Type B pancreatic cell (in vitro differentiated cells): Measurements from ENCODE around the gene SLC43A2. TPM values are rescaled to one million over a fixed set of nuclear protein-coding genes. Genes with fewer than 3 reads are reported as not detected.

Experiments
- DNase-seq: peaks from one replicate; pipeline ENCODE4 v3.0.0; 2021; ENCODE audit warnings: mixed read lengths; ENCODE audit not compliant: unreplicated experiment; ENCODE audit errors: extremely low spot score
- H3K27ac Mint-ChIP-seq: 2 replicates; pipeline ENCODE4 v1.8.0; 2021; ENCODE audit warnings: mild to moderate bottlenecking, mixed read lengths
- H3K27me3 Mint-ChIP-seq: 2 replicates; pipeline ENCODE4 v1.8.0; 2021; ENCODE audit warnings: mixed read lengths
- H3K36me3 Mint-ChIP-seq: 2 replicates; pipeline ENCODE4 v1.8.0; 2021; ENCODE audit warnings: mixed read lengths
- H3K4me1 Mint-ChIP-seq: one replicate; pipeline ENCODE4 v1.8.0; 2021; ENCODE audit warnings: mixed read lengths; ENCODE audit not compliant: unreplicated experiment
- H3K4me3 Mint-ChIP-seq: 2 replicates; pipeline ENCODE4 v1.8.0; 2021; ENCODE audit warnings: mild to moderate bottlenecking, mixed read lengths
- H3K9me3 Mint-ChIP-seq: 2 replicates; pipeline ENCODE4 v1.8.0; 2021; ENCODE audit warnings: mixed read lengths
- CTCF ChIP-seq: fragments of 200-600 bp; sonication (generic); conservative IDR thresholded peaks from 2 replicates; pipeline ENCODE4 v1.5.0; 2021; ENCODE audit warnings: antibody characterized with exemption, mild to moderate bottlenecking
- total RNA-seq: library from RNA; stranded (reverse); gene quantifications from 2 replicates; pipeline ENCODE4 v1.2.1, GENCODE V29; 2021; ENCODE audit warnings: low replicate concordance

Gene SLC43A2
- total RNA-seq, 1 donor from 2014 or later = 23.5 TPM

- Mint-ChIP-seq H3K9me3 (no peaks in the 10 kb centered on the region), H3K36me3 (no peaks in the 10 kb centered on the region), H3K27ac (no peak overlapping the region)
These were observed 106.0 kb downstream of the SLC43A2 start for GRCh38 chr17:1522626-1523025.

GRCh38 chr17:1521086-1521640 is 107.5 kb downstream of the SLC43A2 start:
- no peaks in the 10 kb centered on the region for H3K36me3 Mint-ChIP-seq
- H3K4me3 Mint-ChIP-seq = no peak overlapping the region
- H3K27ac Mint-ChIP-seq = peak overlapping the region; percentile 13
- H3K4me1 Mint-ChIP-seq = no peaks in the 10 kb centered on the region
- H3K9me3 Mint-ChIP-seq = no peaks in the 10 kb centered on the region
- H3K27me3 Mint-ChIP-seq = no peaks in the 10 kb centered on the region
- no peak for TF ChIP-seq CTCF
- no peak for DNase-seq

More at GRCh38 chr17:1522626-1523025, 106.0 kb downstream of the SLC43A2 start:
- Mint-ChIP-seq H3K27me3 (no peaks in the 10 kb centered on the region), H3K4me3 (no peak overlapping the region), H3K4me1 (no peaks in the 10 kb centered on the region)
- no peak for TF ChIP-seq CTCF
- no peak for DNase-seq

GRCh38 chr17:1519678-1520077 is 109.0 kb downstream of the SLC43A2 start:
- DNase-seq = no peak
- Mint-ChIP-seq H3K27me3 (no peaks in the 10 kb centered on the region), H3K4me3 (peak overlapping the region; percentile 46), H3K36me3 (no peaks in the 10 kb centered on the region), H3K27ac (no peak overlapping the region), H3K9me3 (no peaks in the 10 kb centered on the region), H3K4me1 (peaks cover 8% of the 10 kb centered on the region)
- TF ChIP-seq CTCF = no peak

Other genes with a start within 250 kb of the SLC43A2 start
- 674 and 773 TPM in 2 replicates for gene YWHAE, start 228.6 kb downstream of the SLC43A2 start, total RNA-seq
- 49.5 and 53.6 TPM in 2 replicates for gene CRK, start 172.6 kb downstream of the SLC43A2 start, total RNA-seq
- gene MYO1C, start 136.1 kb downstream of the SLC43A2 start, total RNA-seq = 73.6 and 132 TPM in 2 replicates
- gene INPP5K, start 112.2 kb downstream of the SLC43A2 start, total RNA-seq = 21.2 and 29.7 TPM in 2 replicates
- 64.5 and 76.1 TPM in 2 replicates for gene PITPNA, start 66.0 kb downstream of the SLC43A2 start, total RNA-seq
- 0.97 and 1.3 TPM in 2 replicates for gene SCARF1, start 16.9 kb upstream of the SLC43A2 start, total RNA-seq
- gene RILP, start 21.0 kb upstream of the SLC43A2 start, total RNA-seq = 5.9 and 6.4 TPM in 2 replicates
- gene PRPF8, start 56.0 kb upstream of the SLC43A2 start, total RNA-seq = 277 and 321 TPM in 2 replicates
- gene TLCD2, start 81.5 kb upstream of the SLC43A2 start, total RNA-seq = 4.0 and 4.3 TPM in 2 replicates
- 14.5 and 16.0 TPM in 2 replicates for gene WDR81, start 95.9 kb upstream of the SLC43A2 start, total RNA-seq
- 28.3 and 36.3 TPM in 2 replicates for gene SERPINF2, start 114.0 kb upstream of the SLC43A2 start, total RNA-seq
- gene SERPINF1, start 133.2 kb upstream of the SLC43A2 start, total RNA-seq = 9.6 and 98.8 TPM in 2 replicates
- 18.0 and 22.5 TPM in 2 replicates for gene SMYD4, start 201.1 kb upstream of the SLC43A2 start, total RNA-seq
- gene RPA1, start 201.2 kb upstream of the SLC43A2 start, total RNA-seq = 91.5 and 129 TPM in 2 replicates